Measurements from ENCODE around the gene PEPD. TPM values are rescaled to one million over a fixed set of nuclear protein-coding genes. Genes with fewer than 3 reads are reported as not detected.
A peak's percentile ranks its signal among the peaks of the same experiment; 100 is the strongest.

The PEPD gene
- total RNA-seq, 2 experiments from 2014 or later: 26.9 to 37.4 TPM

DNA sequence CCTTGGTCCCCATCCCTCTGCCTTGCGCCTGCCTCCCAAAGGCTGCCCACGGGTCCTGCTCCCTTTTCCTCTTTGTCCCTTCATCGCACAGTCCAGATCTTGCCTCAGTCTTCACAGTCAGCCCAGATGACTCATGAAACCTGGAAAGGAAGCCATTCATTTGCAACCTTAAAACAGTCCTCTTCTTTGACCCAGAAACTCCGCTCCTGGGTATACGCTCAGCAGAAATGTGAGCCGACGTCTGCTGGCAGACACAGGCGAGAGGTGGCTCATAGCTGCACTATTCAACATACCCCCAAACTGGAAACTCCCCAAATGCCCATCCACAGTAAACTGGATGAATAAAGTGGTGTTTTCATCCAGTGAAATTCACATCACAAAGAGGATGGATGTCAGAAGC is 13.6 kb upstream of the PEPD start:
- intact Hi-C loops (cut with DNase I, micrococcal nuclease): no loop called here
- ChIA-PET POLR2A (no interaction called here), CTCF (interaction anchor here (1.3 kb wide), 1 partner anchor 119 kb away, joined by 3 read pairs; no protein-coding TSS in a partner anchor)
- Mint-ChIP-seq H3K27ac (no peak overlapping the region), H3K36me3 (ENCODE audit: low read depth) (no peaks in the 10 kb centered on the region), H3K9me3 (ENCODE audit: low read depth) (no peaks in the 10 kb centered on the region), H3K27me3 (peaks cover 10% of the 10 kb centered on the region), H3K4me1 (no peaks in the 10 kb centered on the region), H3K4me3 (no peak overlapping the region)
- DNase-seq (no peak), ATAC-seq (no peak)

DNA sequence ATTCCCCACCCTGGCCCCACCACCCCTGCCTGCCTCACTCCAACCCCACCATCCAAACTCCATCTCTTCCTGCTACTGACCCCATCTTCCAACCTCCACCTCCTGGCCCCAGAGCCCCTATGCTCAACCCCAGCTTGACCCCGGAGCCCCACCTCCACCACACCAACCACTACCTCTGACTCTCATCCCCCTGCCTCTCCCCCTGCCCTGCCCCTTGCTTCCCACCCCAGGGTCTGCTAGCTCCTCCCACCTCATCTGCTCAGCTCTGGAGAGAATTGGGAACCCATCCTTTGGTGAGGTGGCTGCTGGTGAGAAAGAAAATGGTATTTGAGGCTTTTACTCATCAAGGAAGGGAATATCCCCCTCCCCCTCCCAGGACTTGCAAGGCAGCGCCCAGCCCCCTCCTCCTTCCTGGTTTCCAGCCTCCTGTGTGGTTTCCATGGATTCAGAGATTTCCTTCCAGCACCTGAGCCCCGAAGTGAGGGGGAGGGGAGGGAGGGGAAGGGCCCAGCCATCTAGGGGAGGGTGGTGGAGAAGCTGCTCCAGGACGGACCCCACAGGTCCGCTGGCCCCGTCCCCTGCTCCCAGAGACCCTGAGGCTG is 11.4 kb upstream of the PEPD start:
- intact Hi-C loops (cut with DNase I, micrococcal nuclease): no loop called here
- Mint-ChIP-seq H3K4me3 (no peak overlapping the region), H3K27ac (no peak overlapping the region), H3K27me3 (peaks cover 10% of the 10 kb centered on the region), H3K4me1 (no peaks in the 10 kb centered on the region), H3K36me3 (ENCODE audit: low read depth) (no peaks in the 10 kb centered on the region), H3K9me3 (ENCODE audit: low read depth) (no peaks in the 10 kb centered on the region)
- no peak for DNase-seq
- ChIA-PET POLR2A (no interaction called here), CTCF (no interaction called here)
- no peak for ATAC-seq

DNA sequence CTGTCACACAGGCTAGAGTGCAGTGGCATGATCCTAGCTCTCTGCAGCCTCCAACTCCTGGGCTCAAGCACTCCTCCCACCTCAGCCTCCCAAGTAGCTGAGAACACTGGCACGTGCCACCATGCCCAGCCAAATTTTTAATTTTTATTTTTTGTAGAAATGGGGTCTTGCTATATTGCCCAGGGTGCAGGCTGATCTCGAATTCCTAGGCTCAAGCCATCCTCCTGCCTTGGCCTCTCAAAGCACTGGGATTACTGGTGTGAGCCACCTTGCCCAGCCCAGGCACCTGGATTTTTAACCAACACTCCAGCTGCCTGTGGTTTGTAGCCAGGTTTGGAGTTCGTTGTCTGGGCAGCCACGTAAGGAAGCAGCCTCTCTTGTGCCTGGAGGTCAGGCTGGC is 9.3 kb upstream of the PEPD start:
- Mint-ChIP-seq H3K27ac (no peak overlapping the region), H3K27me3 (peaks cover 8% of the 10 kb centered on the region), H3K36me3 (ENCODE audit: low read depth) (no peaks in the 10 kb centered on the region), H3K4me1 (no peaks in the 10 kb centered on the region), H3K9me3 (ENCODE audit: low read depth) (no peaks in the 10 kb centered on the region), H3K4me3 (no peak overlapping the region)
- intact Hi-C loops (cut with DNase I, micrococcal nuclease): no loop called here
- POLR2A ChIA-PET: no interaction called here
- ATAC-seq: no peak
- CTCF ChIA-PET: interaction anchor here (0.7 kb wide), 1 partner anchor 606 kb away, joined by 3 read pairs; no protein-coding TSS in a partner anchor
- no peak for DNase-seq

DNA sequence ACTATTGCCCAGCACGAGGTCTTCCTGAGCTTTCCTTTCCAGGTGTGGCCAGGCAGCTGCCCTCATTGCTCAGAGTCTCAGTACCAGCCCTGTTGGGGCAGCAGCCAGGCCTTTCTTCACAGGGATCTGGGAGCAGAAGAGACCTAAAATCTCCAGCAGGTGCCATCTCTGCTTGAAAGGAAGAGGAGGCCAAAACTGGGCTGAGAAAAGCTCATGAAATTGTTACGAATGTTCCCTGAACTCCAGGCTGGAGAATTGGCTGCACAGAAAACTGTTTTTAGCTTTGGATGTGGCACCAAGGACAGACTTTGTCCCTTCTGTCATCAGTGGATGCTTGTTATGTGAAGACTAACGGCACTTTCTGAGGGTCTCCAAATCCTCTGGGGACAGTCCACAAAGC is 8.7 kb upstream of the PEPD start:
- Mint-ChIP-seq H3K9me3 (ENCODE audit: low read depth) (no peaks in the 10 kb centered on the region), H3K4me3 (no peak overlapping the region), H3K27me3 (peaks cover 7% of the 10 kb centered on the region), H3K36me3 (ENCODE audit: low read depth) (no peaks in the 10 kb centered on the region), H3K27ac (no peak overlapping the region), H3K4me1 (no peaks in the 10 kb centered on the region)
- ChIA-PET CTCF (no interaction called here), POLR2A (no interaction called here)
- DNase-seq (no peak), ATAC-seq (no peak)
- intact Hi-C loops (cut with DNase I, micrococcal nuclease): no loop called here

DNA sequence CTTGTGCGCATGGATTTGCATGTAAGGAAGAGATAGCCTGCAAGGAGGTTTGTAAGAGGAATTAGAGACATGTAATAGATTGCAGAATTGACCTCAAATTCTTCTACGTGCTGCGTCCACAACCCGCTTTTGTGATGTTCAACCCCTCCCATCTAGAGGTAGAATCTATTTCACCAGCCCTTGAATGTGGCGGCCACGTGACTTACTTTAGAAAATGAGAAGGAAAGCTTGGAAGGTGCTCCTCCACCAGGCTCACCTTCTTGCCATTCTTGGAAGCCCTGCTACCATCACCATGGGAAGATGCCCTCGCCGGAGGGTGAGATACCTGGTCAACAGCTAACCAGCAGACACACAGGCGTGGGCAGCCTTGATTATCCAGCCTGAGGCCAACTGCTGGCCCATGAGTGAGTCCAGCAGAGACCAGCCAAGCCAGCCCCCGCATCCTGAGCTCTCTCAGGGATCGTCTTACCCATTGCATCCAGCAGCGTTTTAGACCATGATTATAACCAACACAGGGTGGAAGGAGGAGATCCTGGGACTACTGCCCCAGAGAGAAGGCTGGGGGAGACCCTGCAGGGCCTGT is 7.6 kb upstream of the PEPD start:
- Mint-ChIP-seq H3K4me1 (no peaks in the 10 kb centered on the region), H3K4me3 (no peak overlapping the region), H3K9me3 (ENCODE audit: low read depth) (no peaks in the 10 kb centered on the region), H3K27ac (no peak overlapping the region), H3K27me3 (peaks cover 4% of the 10 kb centered on the region), H3K36me3 (ENCODE audit: low read depth) (no peaks in the 10 kb centered on the region)
- POLR2A ChIA-PET: no interaction called here
- no peak for DNase-seq
- CTCF ChIA-PET: no interaction called here
- no peak for ATAC-seq
- intact Hi-C loops (cut with DNase I, micrococcal nuclease): no loop called here

DNA sequence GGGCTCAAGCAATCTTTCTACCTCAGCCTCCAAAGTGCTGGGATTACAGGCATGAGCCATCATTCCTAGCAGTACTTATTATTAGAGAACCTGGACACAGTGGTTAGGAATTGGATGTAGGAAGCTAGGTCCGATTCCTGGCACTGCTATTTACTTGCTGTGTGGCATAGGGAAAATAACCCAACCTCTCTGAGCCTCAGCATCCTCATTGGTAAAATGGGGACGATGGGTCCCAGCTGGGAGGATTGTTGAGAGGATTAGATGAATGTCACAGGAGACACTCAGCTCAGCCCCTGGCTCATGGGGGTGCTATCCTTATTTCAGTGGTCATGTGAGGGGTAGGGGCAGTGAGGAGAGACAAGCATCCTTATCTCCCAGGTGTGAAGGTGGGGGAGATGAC is 6.8 kb upstream of the PEPD start:
- Mint-ChIP-seq H3K27ac (no peak overlapping the region), H3K4me3 (no peak overlapping the region), H3K9me3 (ENCODE audit: low read depth) (no peaks in the 10 kb centered on the region), H3K4me1 (no peaks in the 10 kb centered on the region), H3K36me3 (ENCODE audit: low read depth) (no peaks in the 10 kb centered on the region), H3K27me3 (peaks cover 2% of the 10 kb centered on the region)
- no peak for DNase-seq
- ChIA-PET POLR2A (no interaction called here), CTCF (no interaction called here)
- ATAC-seq: no peak
- intact Hi-C loops (cut with DNase I, micrococcal nuclease): no loop called here

DNA sequence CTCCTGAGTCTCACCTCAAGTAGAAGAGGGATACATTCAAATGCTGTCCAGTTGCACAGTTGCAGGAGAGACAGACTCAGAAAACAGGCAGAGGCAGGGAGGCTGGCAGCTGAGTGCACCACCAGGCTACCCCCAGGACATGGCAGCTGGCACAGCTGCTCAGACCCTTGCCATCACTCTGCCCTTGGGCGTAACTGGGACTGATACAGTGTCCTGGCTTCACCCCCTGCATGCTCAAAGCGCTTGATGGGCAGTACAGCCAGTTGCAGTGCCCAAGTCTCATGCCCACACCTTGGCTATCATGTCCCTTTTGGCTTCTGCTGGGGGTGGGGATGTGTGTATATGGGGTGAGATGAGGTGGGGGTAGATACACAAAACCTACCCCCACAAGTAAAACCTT is 5.5 kb upstream of the PEPD start:
- Mint-ChIP-seq H3K4me3 (no peak overlapping the region), H3K27me3 (peaks cover 2% of the 10 kb centered on the region), H3K4me1 (peaks cover 3% of the 10 kb centered on the region), H3K9me3 (ENCODE audit: low read depth) (no peaks in the 10 kb centered on the region), H3K27ac (no peak overlapping the region), H3K36me3 (ENCODE audit: low read depth) (no peaks in the 10 kb centered on the region)
- ATAC-seq (no peak), DNase-seq (no peak)
- intact Hi-C loops (cut with DNase I, micrococcal nuclease): no loop called here
- ChIA-PET POLR2A (no interaction called here), CTCF (interaction anchor here (0.6 kb wide), 1 partner anchor 9 kb away, joined by 6 read pairs; no protein-coding TSS in a partner anchor)

DNA sequence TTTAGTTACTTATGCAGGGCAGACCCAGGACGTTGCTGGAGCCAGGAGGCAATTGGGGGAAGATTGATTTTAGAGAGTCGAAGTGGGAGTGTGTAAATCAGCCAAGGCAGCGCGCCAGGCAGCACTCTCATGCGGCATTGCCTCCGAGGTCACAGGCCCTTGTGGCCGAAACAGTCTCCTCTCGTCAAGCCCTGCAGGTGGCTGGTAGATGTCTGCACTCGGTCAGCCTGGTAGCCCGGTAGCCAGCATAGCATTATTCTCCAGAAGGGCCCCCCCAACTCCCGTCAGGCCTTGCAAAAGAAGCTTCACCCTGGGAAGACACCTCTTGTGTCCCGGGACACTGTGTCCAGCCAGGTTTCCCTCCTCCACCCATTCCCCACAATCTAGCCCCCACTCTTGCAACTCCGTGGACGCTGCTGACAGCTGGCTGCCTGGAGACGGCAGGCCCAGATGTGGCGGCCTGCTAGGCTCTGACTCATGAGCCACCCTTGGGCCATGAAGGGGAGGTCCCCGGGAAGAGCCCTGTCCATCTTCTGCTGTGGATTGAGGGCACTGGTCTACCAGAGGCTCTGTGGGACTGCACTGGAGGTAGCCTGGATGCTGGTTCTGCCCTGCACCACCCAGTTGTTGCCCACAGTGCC is 2.6 kb upstream of the PEPD start:
- Mint-ChIP-seq H3K27me3 (peaks cover 2% of the 10 kb centered on the region), H3K9me3 (ENCODE audit: low read depth) (no peaks in the 10 kb centered on the region), H3K4me3 (no peak overlapping the region), H3K4me1 (peaks cover 18% of the 10 kb centered on the region), H3K27ac (no peak overlapping the region), H3K36me3 (ENCODE audit: low read depth) (no peaks in the 10 kb centered on the region)
- ChIA-PET CTCF (interaction anchor here (0.5 to 0.8 kb wide), 2 partner anchors 639 to 982 kb away, joined by 3 read pairs; no protein-coding TSS in a partner anchor), POLR2A (no interaction called here)
- intact Hi-C loops (cut with DNase I, micrococcal nuclease): loop anchor here in 1 of 2 experiments (5.0 kb wide), 4 partner anchors 287 to 1117 kb away; partner anchors contain the start of genes CEP89, DPY19L3 and FAAP24
- DNase-seq: no peak
- no peak for ATAC-seq

DNA sequence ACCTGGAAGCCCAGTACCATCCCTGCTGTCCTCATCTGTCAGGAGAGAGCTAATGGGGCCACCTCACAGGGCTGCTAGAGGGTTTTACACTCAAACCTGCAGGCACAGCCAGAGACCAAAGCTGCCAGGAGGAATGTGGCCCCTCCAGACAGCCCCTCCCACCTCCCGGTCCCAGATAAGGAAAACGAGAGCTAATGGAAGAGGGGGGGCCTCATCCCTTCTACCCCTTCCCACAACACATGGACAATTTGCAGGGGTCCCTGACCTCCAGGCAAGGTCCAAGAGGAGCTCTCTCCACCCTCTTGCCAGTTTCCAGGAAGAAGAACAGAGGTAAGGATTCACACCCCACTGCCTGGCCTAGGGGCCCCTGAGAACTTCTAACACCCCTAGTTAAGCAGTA is 1.6 kb upstream of the PEPD start:
- ATAC-seq (no peak), DNase-seq (no peak)
- Mint-ChIP-seq H3K27ac (no peak overlapping the region), H3K4me3 (no peak overlapping the region), H3K4me1 (peaks cover 20% of the 10 kb centered on the region), H3K36me3 (ENCODE audit: low read depth) (no peaks in the 10 kb centered on the region), H3K9me3 (ENCODE audit: low read depth) (no peaks in the 10 kb centered on the region), H3K27me3 (peaks cover 2% of the 10 kb centered on the region)
- ChIA-PET CTCF (interaction anchor here (0.8 to 1.1 kb wide), 2 partner anchors 255 to 639 kb away, joined by 3 read pairs; no protein-coding TSS in a partner anchor), POLR2A (no interaction called here)
- intact Hi-C loops (cut with DNase I, micrococcal nuclease): loop anchor here in 1 of 2 experiments (5.0 kb wide), 4 partner anchors 286 to 1116 kb away; partner anchors contain the start of genes CEP89, DPY19L3 and FAAP24

DNA sequence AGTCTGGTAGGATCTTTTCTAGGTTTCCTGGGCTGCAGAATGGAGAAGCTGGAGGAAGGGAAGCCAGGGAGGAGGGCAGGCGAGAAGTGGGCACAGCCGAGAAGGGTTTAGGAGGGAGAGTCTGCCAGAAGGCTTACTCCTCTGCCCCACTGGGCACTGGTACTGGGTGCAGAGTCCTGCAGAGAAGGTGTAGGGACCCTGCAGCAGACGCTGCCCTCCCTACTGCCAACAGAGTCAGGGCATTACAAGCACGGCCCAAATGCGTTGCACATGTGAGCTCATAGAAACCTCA is 726 bp upstream of the PEPD start:
- peaks cover 20% of the 10 kb centered on the region for H3K4me1 Mint-ChIP-seq

DNA sequence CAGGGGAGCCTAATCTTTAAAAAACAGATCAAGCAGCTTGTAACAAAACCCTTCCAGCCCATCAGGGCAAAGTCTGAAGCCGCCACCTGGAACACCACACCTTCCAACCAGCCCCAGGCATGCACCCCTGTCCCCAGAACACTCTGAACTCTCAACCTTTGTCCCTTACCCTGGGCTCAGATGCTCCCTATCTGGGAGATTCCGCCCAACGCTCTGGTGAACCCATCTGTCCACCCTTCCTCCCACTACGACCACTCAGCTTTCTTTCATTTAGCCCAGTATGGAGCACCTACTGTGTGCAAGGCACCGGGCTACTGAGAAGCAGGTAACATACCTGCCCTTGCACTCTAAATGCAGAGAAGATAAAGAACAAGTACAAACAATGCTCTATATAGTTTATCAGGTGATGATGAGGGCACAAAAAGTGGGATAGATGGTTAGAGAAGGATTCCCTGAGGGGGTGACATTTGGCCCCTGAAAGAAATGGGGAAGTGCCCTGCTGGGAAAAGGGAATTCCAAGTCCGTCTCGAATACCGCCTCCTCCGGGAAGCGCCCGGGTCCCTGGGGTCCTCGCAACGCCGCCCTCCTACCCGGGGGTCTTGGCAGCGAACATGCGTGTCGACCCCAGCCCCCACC is 629 bp downstream of the PEPD start:
- H3K36me3 Mint-ChIP-seq (ENCODE audit: low read depth): no peaks in the 10 kb centered on the region
- H3K4me3 Mint-ChIP-seq: peak overlapping the region; percentile 89
- DNase-seq (no peak), ATAC-seq (no peak)
- H3K27me3 Mint-ChIP-seq: no peaks in the 10 kb centered on the region
- H3K27ac Mint-ChIP-seq: peak overlapping the region; percentile 47
- no peaks in the 10 kb centered on the region for H3K9me3 Mint-ChIP-seq (ENCODE audit: low read depth)
- intact Hi-C loops (cut with DNase I, micrococcal nuclease): loop anchor here in 1 of 2 experiments (1.0 to 5.0 kb wide), 10 partner anchors 148 to 1114 kb away; partner anchors contain the start of genes CEBPA, CEBPG, CEP89 and DPY19L3
- ChIA-PET CTCF (interaction anchor here (0.8 to 1.2 kb wide), 3 partner anchors 105 to 257 kb away, joined by 3 to 6 read pairs (median 4); no protein-coding TSS in a partner anchor), POLR2A (interaction anchor here (0.6 kb wide), 1 partner anchor 642 kb away, joined by 3 read pairs; no protein-coding TSS in a partner anchor)
- peaks cover 20% of the 10 kb centered on the region for H3K4me1 Mint-ChIP-seq

More for the DNA sequence above, 726 bp upstream of the PEPD start:
- CTCF ChIA-PET: interaction anchor here (0.6 to 1.2 kb wide), 2 partner anchors 61 to 256 kb away, joined by 4 to 5 read pairs; no protein-coding TSS in a partner anchor
- intact Hi-C loops (cut with DNase I, micrococcal nuclease): loop anchor here in 1 of 2 experiments (5.0 kb wide), 4 partner anchors 285 to 1115 kb away; partner anchors contain the start of genes CEP89, DPY19L3 and FAAP24
- ATAC-seq: no peak
- Mint-ChIP-seq H3K36me3 (ENCODE audit: low read depth) (no peaks in the 10 kb centered on the region), H3K9me3 (ENCODE audit: low read depth) (no peaks in the 10 kb centered on the region), H3K27ac (no peak overlapping the region), H3K27me3 (peaks cover 2% of the 10 kb centered on the region), H3K4me3 (peak overlapping the region; percentile 89)
- no peak for DNase-seq
- POLR2A ChIA-PET: no interaction called here

Measured in activated CD4-positive, alpha-beta T cell treated with anti-CD3 and anti-CD28 coated beads for 36 hours (primary cell).